A673 (cell line): Measurements from ENCODE around the gene ANKEF1. TPM values are rescaled to one million over a fixed set of nuclear protein-coding genes. Genes with fewer than 3 reads are reported as not detected.
"Not testable (repeated sequence)": the region's sequence is repeated elsewhere in the genome, so short reads cannot be mapped to it uniquely, and the experiment has no call there.

ENCODE experiments used
- BruUV-seq: library from RNA; stranded (reverse); fragments of 400-500 nt; replicated peaks from 2 replicates; lab custom pipeline; 2021; lab: Mats Ljungman, UMichigan
- CTCF ChIA-PET: fragments of 300-600 bp; sonication (Branson Sonifier 250); formaldehyde crosslinking; loops from one replicate; lab custom pipeline; 2022; ENCODE audit warnings: antibody characterized with exemption; lab: Charles Lee
- POLR2A ChIA-PET: fragments of 300-600 bp; sonication (Branson Sonifier 250); formaldehyde crosslinking; loops from one replicate; lab custom pipeline; 2022; ENCODE audit warnings: antibody characterized with exemption; ENCODE audit not compliant: low non-redundant PET; lab: Charles Lee
- DNase-seq: peaks from one replicate; pipeline ENCODE4 v3.0.0-alpha.2; 2015; ENCODE audit warnings: low spot score
- H3K27ac ChIP-seq: fragments of 200-600 bp; sonication (generic); 2 replicates; pipeline ENCODE4 v1.5.1; 2016; ENCODE audit warnings: mixed run types, low read depth, mild to moderate bottlenecking, mixed read lengths, antibody characterized with exemption, low read length; ENCODE audit not compliant: poor library complexity, severe bottlenecking
- H3K27me3 ChIP-seq: fragments of 200-600 bp; sonication (generic); replicated peaks from 2 replicates; pipeline ENCODE4 v1.6.1; 2017; ENCODE audit warnings: mixed run types, low read depth, mild to moderate bottlenecking, mixed read lengths, antibody characterized with exemption, low read length; ENCODE audit not compliant: insufficient read depth, poor library complexity
- H3K36me3 ChIP-seq: fragments of 200-600 bp; sonication (generic); 2 replicates; pipeline ENCODE4 v1.6.1; 2016; ENCODE audit warnings: mixed run types, mild to moderate bottlenecking, mixed read lengths, antibody characterized with exemption, low read length; ENCODE audit not compliant: insufficient read depth, poor library complexity, severe bottlenecking
- H3K4me1 ChIP-seq: fragments of 200-600 bp; sonication (generic); 2 replicates; pipeline ENCODE4 v1.6.1; 2017; ENCODE audit warnings: mixed run types, mild to moderate bottlenecking, mixed read lengths, antibody characterized with exemption, low read length; ENCODE audit not compliant: insufficient read depth, poor library complexity, severe bottlenecking
- H3K4me3 ChIP-seq: fragments of 200-600 bp; sonication (generic); 2 replicates; pipeline ENCODE4 v1.5.1; 2016; ENCODE audit warnings: low read depth, mixed run types, mild to moderate bottlenecking, mixed read lengths, low read length; ENCODE audit not compliant: poor library complexity, severe bottlenecking
- H3K9me3 ChIP-seq: fragments of 200-600 bp; sonication (generic); 2 replicates; pipeline ENCODE4 v1.6.1; 2016; ENCODE audit warnings: mixed run types, low read depth, mild to moderate bottlenecking, mixed read lengths, antibody characterized with exemption, low read length; ENCODE audit not compliant: poor library complexity, severe bottlenecking
- EZH2 ChIP-seq: fragments of 200-600 bp; sonication (generic); IDR thresholded peaks from 2 replicates; pipeline ENCODE4 v1.6.1; 2017; ENCODE audit warnings: borderline replicate concordance, low read depth, mild to moderate bottlenecking, mixed read lengths, antibody characterized with exemption, low read length; ENCODE audit not compliant: poor library complexity, severe bottlenecking
- intact Hi-C: fragments of 100-400 bp; cut with micrococcal nuclease; formaldehyde crosslinking; loops from one replicate; pipeline ENCODE4 v1.10.0; 2022; ENCODE audit not compliant: unreplicated experiment
- total RNA-seq: library from RNA; stranded (reverse); gene quantifications from 2 replicates; pipeline ENCODE4 v1.2.3, GENCODE V29; 2021
- TF ChIP-seq, protein P1 (sequence below): fragments of 300-800, 200-600 bp; sonication (generic); conservative IDR thresholded peaks from 2 replicates; pipeline ENCODE4 v1.5.1; 2017; ENCODE audit warnings: low read depth, mild to moderate bottlenecking, antibody characterized with exemption, low read length, moderate library complexity, mixed read lengths

The ANKEF1 gene
- total RNA-seq, 1 experiment from 2014 or later: 1.3 TPM

DNA sequence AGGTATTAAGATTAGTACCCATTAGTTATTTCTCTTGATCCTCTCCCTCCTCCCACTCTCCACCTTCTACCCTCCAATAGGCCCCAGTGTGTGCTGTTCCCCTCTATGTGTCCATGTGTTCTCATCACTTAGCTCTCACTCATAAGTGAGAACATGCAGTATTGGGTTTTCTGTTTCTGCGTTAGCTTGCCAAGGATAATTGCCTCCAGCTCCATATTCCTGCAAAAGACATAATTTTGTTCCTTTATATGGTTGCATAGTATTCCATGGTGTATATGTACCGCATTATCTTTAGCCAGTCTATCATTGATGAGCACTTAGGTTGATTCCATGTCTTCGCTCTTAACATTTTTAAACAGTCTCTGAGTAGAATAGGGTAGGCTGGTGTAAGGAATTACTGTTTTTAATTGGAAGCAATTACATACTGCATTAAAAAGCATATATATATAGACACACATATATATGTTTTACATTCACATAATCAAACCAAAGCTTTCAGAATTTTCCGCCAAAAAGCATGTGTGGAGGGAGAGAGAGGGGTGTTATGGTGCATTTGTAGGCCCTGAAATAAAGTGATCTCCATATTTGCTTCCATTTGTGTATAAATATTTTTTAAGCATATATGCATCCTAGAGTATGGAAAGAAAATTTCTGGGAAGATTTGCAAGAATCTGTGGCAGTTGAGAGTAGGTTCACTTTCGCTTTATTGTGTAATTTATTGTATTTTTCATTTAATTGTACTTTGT, 709 bp upstream of the ANKEF1 start:
- Histone ChIP-seq H3K27ac (no peak overlapping the region), H3K4me3 (peak overlapping the region; percentile 58), H3K9me3 (no peaks in the 10 kb centered on the region), H3K27me3 (peaks cover 2% of the 10 kb centered on the region), H3K4me1 (peaks cover 5% of the 10 kb centered on the region), H3K36me3 (no peaks in the 10 kb centered on the region)
- ChIA-PET CTCF (no interaction called here), POLR2A (interaction anchor here (0.7 kb wide), 1 partner anchor 1795 kb away, joined by 4 read pairs; no protein-coding TSS in a partner anchor)
- DNase-seq: no peak
- TF ChIP-seq, protein P1, sequence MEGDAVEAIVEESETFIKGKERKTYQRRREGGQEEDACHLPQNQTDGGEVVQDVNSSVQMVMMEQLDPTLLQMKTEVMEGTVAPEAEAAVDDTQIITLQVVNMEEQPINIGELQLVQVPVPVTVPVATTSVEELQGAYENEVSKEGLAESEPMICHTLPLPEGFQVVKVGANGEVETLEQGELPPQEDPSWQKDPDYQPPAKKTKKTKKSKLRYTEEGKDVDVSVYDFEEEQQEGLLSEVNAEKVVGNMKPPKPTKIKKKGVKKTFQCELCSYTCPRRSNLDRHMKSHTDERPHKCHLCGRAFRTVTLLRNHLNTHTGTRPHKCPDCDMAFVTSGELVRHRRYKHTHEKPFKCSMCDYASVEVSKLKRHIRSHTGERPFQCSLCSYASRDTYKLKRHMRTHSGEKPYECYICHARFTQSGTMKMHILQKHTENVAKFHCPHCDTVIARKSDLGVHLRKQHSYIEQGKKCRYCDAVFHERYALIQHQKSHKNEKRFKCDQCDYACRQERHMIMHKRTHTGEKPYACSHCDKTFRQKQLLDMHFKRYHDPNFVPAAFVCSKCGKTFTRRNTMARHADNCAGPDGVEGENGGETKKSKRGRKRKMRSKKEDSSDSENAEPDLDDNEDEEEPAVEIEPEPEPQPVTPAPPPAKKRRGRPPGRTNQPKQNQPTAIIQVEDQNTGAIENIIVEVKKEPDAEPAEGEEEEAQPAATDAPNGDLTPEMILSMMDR: no peak
- no peak for TF ChIP-seq EZH2
- intact Hi-C loops: no loop called here
- BruUV-seq: no TSS peak

DNA sequence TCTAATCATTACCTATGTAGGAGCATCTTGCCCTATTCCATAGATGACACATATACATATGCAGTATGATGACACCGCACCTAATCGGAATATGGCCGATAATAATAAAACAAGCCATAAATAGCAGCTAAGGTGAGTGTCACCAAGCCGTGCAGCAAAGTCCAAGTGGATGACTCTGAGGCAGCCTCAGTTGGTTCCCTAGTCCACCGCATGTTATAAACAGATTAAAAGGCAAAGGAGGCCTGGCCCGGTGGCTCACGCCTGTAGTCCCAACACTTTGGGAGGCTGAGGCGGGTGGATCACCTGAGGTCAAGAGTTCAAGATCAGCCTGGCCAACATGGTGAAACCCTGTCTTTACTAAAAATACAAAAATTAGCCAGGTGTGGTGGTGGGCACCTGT, 1.5 kb downstream of the ANKEF1 start:
- H3K27ac ChIP-seq, H3K36me3 ChIP-seq, POLR2A ChIA-PET, H3K9me3 ChIP-seq, intact Hi-C loops, H3K4me1 ChIP-seq, DNase-seq, H3K27me3 ChIP-seq, H3K4me3 ChIP-seq, BruUV-seq: not testable (repeated sequence)
- CTCF ChIA-PET: interaction anchor here (0.6 kb wide), 1 partner anchor 198 kb away, joined by 4 read pairs; the partner anchor contains the start of gene PAK5

DNA sequence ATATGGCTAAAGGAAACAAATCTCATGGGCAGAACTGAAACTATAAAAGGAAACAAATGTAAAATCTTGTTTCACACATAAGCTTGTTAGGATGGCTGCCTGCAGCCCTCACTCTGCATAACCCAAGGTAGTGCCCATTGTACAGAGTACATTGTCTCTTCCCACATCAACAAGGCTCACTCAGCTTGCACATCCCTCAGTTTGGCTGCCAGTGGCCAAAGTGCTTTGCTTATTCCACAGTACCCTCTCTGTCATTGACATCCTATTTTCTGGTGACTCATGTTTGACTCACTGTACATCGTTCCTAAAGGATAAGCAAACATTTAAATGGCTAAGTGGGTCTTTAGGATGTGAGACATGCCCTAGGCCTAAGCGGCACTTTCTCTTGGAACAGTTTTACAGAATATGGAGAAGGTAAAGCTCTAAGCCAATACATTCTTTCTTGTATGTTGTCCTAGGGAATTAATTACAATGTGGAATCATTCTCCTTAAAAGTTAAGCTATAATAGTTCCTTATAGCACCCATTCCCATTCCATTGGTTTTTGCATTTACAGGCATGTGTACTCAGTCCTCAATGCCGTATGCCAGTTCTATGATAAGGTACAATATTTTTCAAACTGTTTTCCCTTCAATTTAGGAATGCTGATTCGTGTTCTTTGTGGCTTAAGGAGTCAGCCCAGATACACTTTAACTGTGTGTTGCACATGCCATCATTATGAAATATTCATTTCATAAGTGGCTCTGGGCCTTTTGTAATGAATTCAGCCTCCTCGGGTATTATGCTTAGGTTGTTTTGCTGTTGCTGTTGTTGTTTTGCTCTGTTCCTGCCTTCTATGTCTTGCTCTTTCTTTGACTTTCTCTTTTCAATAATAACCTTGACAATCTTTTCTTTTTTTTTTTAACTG, 5.5 kb downstream of the ANKEF1 start:
- H3K4me1 ChIP-seq: no peaks in the 10 kb centered on the region
- DNase-seq: peak; percentile 21
- BruUV-seq: no TSS peak
- H3K27me3 ChIP-seq: no peaks in the 10 kb centered on the region
- TF ChIP-seq EZH2: no peak
- intact Hi-C loops: no loop called here
- no peaks in the 10 kb centered on the region for H3K9me3 ChIP-seq
- CTCF ChIA-PET: no interaction called here
- POLR2A ChIA-PET: no interaction called here
- no peak overlapping the region for H3K4me3 ChIP-seq
- no peak overlapping the region for H3K27ac ChIP-seq
- no peaks in the 10 kb centered on the region for H3K36me3 ChIP-seq

DNA sequence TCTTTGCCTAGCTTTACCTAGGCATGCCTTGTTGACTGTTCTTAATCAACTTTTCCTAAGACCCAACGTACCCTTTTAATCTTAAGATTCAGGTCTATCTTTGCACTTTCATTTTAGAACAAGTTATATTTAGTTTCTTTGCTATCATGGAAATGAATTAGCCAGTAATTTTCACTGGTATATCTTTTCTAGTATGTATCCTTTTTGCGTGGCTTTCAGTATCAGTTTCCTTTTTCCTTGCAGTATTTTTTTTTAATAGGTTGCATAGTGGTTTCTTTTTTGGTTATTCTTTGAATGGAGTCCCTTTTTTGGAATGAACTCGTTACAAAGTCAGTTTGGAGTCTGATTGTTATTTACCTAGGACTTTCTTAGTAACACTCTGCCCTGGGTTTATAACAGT, 7.3 kb downstream of the ANKEF1 start:
- TF ChIP-seq, protein P1: no peak
- TF ChIP-seq EZH2: no peak
- intact Hi-C loops: no loop called here
- Histone ChIP-seq H3K4me1 (no peaks in the 10 kb centered on the region), H3K36me3 (no peaks in the 10 kb centered on the region), H3K4me3 (no peak overlapping the region), H3K9me3 (no peaks in the 10 kb centered on the region), H3K27me3 (no peaks in the 10 kb centered on the region), H3K27ac (no peak overlapping the region)
- ChIA-PET POLR2A (no interaction called here), CTCF (no interaction called here)
- DNase-seq: no peak
- BruUV-seq: no TSS peak
